IPS-20b (cell line): ENCODE results near the gene SP100.
"Not testable (repeated sequence)": the region's sequence is repeated elsewhere in the genome, so short reads cannot be mapped to it uniquely, and the experiment has no call there.

Experiments
- H3K27ac ChIP-seq: one replicate; pipeline ENCODE4 v1.5.1; 2013; ENCODE audit warnings: low read length
- H3K27me3 ChIP-seq: 2 replicates; pipeline ENCODE4 v1.6.1; 2013; ENCODE audit warnings: mild to moderate bottlenecking, low read length, inconsistent platforms; ENCODE audit not compliant: insufficient read depth
- H3K36me3 ChIP-seq: 2 replicates; pipeline ENCODE4 v1.6.1; 2013; ENCODE audit warnings: low read depth, mild to moderate bottlenecking, inconsistent platforms, low read length, moderate library complexity; ENCODE audit not compliant: insufficient read depth
- H3K4me1 ChIP-seq: 2 replicates; pipeline ENCODE4 v1.6.1; 2013; ENCODE audit warnings: mild to moderate bottlenecking, control low read depth, inconsistent platforms, low read length, moderate library complexity; ENCODE audit not compliant: insufficient read depth
- H3K4me3 ChIP-seq: 2 replicates; pipeline ENCODE4 v1.5.1; 2013; ENCODE audit warnings: mild to moderate bottlenecking, low read length, inconsistent platforms
- H3K9ac ChIP-seq: 2 replicates; pipeline ENCODE4 v1.6.1; 2013; ENCODE audit warnings: low read depth, mild to moderate bottlenecking, inconsistent platforms, low read length, moderate library complexity
- H3K9me3 ChIP-seq: 2 replicates; pipeline ENCODE4 v1.6.1; 2013; ENCODE audit warnings: mild to moderate bottlenecking, low read depth, low read length, inconsistent platforms; ENCODE audit not compliant: insufficient read depth

Gene SP100

DNA sequence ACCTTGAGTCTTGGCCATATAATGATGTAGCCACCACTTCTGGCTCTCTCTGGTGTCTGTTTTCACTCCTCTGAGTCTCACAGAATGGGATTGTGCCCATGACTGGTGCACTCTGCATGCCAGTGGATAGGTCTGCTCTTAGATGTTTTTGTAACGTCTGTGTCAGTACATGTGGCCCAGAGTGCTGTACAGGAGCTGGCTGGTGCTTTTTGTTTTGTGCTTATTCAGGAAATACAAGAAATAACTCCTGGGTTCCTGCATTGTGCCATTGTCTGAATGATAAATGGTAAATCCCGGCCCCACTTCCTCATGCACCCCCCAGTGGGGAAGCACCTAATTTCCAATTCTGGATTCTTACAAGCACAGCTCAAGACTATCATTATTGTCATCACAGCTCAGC is 6.7 kb upstream of the SP100 start:
- not testable (repeated sequence) for H3K9me3 ChIP-seq, H3K4me3 ChIP-seq, H3K36me3 ChIP-seq, H3K9ac ChIP-seq, H3K27ac ChIP-seq, H3K4me1 ChIP-seq
- H3K27me3 ChIP-seq: peaks cover 36% of the 10 kb centered on the region

DNA sequence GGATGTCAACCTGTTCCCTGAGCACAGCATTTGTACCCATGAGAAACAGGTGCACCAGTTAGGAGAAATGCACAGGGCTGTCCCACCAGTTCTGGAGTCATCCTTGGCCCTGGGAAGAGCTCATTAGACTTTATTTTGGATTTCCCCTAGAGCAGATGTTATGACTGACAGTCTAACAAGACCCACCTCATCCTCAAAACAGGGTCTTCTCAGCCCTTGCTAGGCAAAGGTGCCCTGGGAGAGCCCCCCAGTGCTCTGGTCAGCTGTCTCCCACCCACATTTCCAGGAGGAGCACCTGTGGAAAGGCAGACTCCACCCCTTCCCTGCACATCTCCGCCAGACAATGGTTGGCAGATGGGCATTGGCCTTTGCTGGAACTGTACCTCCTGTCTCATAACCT is 5.7 kb upstream of the SP100 start:
- Histone ChIP-seq H3K9ac (no peak overlapping the region), H3K27ac (no peak overlapping the region), H3K27me3 (peaks cover 36% of the 10 kb centered on the region), H3K9me3 (no peaks in the 10 kb centered on the region), H3K36me3 (no peaks in the 10 kb centered on the region), H3K4me1 (no peaks in the 10 kb centered on the region; the same call in 1 of the 2 replicates), H3K4me3 (no peak overlapping the region)

DNA sequence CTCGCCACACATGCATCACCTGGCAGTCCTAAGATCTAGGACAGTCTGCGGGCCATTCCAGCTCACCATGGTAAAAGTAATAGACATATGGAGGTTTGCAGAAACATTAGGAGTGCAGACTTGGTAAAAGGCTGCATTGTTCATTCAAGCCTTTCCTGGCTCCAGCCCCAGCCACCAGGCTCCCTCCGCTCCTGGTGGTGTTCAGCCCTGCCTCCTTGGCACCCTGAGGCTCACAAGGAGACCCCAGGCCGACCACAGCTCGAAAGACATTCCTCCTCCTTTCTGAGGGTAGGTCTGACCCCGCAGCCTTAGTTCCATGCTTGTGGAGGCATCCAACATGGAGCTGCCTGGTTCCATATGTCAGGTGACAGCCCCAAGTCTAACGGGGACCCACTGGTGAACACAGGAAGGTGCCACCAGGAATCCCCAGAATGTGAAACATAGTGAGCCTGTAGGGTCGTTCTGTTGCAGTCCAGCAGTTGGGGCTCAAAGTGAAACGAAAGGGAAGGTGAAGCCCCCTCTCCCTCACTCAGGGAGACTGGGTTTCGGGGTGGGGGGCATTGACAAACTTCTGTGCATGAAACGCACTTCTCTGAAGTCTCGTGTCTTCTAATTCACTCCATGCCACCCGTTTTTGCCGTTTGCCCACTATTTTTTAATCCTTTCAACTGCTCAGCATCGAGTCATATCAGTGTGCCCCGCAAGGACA is 5.0 kb upstream of the SP100 start:
- Histone ChIP-seq H3K4me3 (peak overlapping the region; percentile 77; the same call in 1 of the 2 replicates), H3K9me3 (no peaks in the 10 kb centered on the region), H3K4me1 (no peaks in the 10 kb centered on the region; the same call in 1 of the 2 replicates), H3K36me3 (no peaks in the 10 kb centered on the region), H3K27me3 (peaks cover 36% of the 10 kb centered on the region), H3K9ac (no peak overlapping the region), H3K27ac (no peak overlapping the region)

DNA sequence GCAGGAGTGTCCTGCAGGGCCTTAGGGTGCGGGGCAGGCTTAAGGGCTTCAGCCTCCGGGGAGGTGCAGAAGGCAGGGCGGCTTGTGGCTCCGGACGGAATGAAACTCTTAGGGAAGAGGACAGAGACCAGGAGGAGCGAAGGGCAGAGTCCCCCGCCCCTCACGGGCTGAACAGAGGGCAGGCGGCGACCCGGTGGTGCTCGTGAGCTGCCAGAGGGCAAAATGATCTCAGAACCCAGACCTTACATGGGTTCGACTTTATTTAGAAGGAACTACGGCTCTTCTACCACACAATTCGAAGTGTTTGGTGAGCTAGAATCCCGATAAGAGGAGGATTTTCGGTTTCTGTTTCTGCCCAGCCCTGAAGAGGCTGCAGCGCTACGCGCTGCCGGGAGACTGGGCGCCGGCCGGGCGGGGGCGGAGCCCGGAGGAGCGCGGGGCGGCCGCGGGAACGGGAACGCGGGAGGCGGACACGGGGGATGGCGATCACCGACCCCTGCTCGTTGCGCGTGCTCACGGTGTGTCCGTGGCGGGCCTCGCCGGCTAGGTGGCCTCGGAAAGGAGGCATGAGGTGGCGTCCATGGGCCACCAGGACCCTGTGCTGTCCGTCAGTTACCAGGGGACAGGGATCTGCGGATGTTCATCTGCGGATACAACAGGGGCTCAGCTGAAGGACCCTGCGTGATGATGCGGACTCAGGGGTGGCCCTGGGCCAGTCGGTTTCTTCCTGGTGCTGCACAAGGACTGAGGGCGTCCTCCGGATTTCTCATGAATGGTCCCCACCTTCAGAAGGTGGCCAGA is 4.2 kb upstream of the SP100 start:
- H3K9me3 ChIP-seq: no peaks in the 10 kb centered on the region
- H3K4me3 ChIP-seq: peak overlapping the region; percentile 77
- H3K27ac ChIP-seq: no peak overlapping the region
- no peaks in the 10 kb centered on the region; the same call in 1 of the 2 replicates for H3K4me1 ChIP-seq
- H3K9ac ChIP-seq: peak overlapping the region; percentile 59
- no peaks in the 10 kb centered on the region for H3K36me3 ChIP-seq
- peaks cover 36% of the 10 kb centered on the region for H3K27me3 ChIP-seq

- H3K4me1 ChIP-seq: no peaks in the 10 kb centered on the region; the same call in 1 of the 2 replicates
- peak overlapping the region; percentile 59; the same call in 1 of the 2 replicates for H3K9ac ChIP-seq
- no peaks in the 10 kb centered on the region for H3K36me3 ChIP-seq
- H3K27ac ChIP-seq: no peak overlapping the region
- H3K4me3 ChIP-seq: peak overlapping the region; percentile 77; the same call in 1 of the 2 replicates
- no peaks in the 10 kb centered on the region for H3K9me3 ChIP-seq
- peaks cover 36% of the 10 kb centered on the region for H3K27me3 ChIP-seq
Observed at GRCh38 chr2:230412371-230412711, 3.7 kb upstream of the SP100 start.

DNA sequence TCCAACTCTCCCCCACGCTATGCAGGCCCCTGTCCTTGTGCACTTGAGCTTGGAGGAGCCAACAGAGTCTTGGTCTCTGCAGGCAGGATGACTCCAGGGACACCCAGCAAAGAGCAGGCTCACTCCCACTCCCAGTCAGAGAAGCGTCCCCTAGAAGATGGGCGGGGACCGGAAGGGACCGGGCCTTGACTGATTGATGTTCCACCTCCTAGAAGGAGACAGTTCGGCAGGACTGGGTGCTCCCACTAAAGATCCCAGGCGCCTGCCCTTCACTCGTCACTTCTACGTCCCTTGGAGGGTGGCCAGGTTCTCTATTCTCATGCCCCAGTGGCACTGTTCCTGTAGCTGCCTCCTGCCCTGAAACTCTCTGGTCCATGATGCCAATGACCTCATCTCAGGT is 3.2 kb upstream of the SP100 start:
- Histone ChIP-seq H3K36me3 (no peaks in the 10 kb centered on the region), H3K4me3 (no peak overlapping the region), H3K27ac (no peak overlapping the region), H3K9ac (no peak overlapping the region), H3K27me3 (peaks cover 36% of the 10 kb centered on the region), H3K4me1 (no peaks in the 10 kb centered on the region; the same call in 1 of the 2 replicates), H3K9me3 (no peaks in the 10 kb centered on the region)

DNA sequence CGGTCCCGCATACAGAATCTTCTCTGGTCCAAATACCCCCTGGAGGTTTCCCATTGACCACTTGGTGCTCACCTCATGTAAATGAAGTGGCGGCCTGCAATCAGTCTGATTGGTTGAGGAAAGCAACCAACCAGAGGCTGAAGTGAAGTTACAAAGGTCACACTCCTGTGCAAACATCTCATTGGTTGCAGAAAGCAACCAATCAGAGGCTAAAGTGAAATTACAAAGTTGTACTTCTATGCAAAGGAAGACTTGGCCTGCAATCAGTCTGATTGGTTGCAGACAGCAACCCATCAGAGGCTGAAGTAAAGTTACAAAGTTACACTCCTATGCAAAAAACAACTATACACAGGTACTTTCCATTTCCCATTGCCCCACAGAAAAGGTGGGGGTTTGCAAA is 2.5 kb upstream of the SP100 start:
- H3K27ac ChIP-seq: no peak overlapping the region
- no peaks in the 10 kb centered on the region; the same call in 1 of the 2 replicates for H3K4me1 ChIP-seq
- no peak overlapping the region for H3K4me3 ChIP-seq
- no peaks in the 10 kb centered on the region for H3K36me3 ChIP-seq
- no peaks in the 10 kb centered on the region for H3K9me3 ChIP-seq
- H3K27me3 ChIP-seq: peaks cover 36% of the 10 kb centered on the region
- no peak overlapping the region for H3K9ac ChIP-seq

DNA sequence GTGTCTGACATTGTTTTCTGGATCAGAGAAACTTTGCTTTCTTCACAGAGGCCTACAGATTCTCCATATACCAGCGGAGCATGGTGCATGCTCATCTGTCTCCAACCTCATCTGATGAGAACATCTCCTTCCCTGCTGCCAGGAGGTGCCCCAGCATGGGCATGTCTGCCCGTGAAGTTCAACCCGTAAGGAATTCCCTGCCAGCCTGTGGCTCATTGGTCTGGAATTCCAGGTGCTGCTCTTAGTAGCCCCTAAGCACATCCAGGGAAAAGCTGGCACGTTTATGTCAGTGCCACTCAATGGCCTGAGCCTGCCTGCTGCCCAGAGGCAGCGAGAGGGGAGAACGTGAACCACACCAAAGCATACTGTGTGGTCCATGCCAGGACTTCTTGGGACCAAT is 1.7 kb upstream of the SP100 start:
- Histone ChIP-seq H3K9me3 (no peaks in the 10 kb centered on the region), H3K4me1 (no peaks in the 10 kb centered on the region; the same call in 1 of the 2 replicates), H3K4me3 (no peak overlapping the region), H3K27me3 (peaks cover 36% of the 10 kb centered on the region), H3K27ac (no peak overlapping the region), H3K36me3 (no peaks in the 10 kb centered on the region), H3K9ac (no peak overlapping the region)

DNA sequence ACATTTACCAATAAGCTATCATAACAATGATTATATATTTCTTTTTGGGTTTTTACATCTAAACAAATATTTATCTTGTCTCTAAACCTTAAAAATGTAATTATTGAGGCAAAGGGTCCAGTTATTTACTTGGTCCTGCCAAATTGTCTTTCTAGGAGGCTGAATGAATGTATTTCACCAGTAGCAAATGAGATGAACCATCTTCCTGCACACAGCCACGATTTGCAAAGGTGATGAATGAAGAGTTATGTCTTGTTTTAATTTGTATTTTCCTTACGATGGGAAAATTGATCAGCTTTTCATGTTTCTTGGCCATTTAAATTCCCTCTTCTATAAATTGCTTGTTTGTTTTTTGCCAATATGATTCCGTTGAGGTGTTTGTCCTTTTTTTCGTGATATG is 1.4 kb downstream of the SP100 start:
- Histone ChIP-seq H3K27me3 (peaks cover 8% of the 10 kb centered on the region), H3K27ac (no peak overlapping the region), H3K9ac (no peak overlapping the region), H3K4me3 (no peak overlapping the region), H3K36me3 (no peaks in the 10 kb centered on the region), H3K4me1 (no peaks in the 10 kb centered on the region), H3K9me3 (no peaks in the 10 kb centered on the region)

DNA sequence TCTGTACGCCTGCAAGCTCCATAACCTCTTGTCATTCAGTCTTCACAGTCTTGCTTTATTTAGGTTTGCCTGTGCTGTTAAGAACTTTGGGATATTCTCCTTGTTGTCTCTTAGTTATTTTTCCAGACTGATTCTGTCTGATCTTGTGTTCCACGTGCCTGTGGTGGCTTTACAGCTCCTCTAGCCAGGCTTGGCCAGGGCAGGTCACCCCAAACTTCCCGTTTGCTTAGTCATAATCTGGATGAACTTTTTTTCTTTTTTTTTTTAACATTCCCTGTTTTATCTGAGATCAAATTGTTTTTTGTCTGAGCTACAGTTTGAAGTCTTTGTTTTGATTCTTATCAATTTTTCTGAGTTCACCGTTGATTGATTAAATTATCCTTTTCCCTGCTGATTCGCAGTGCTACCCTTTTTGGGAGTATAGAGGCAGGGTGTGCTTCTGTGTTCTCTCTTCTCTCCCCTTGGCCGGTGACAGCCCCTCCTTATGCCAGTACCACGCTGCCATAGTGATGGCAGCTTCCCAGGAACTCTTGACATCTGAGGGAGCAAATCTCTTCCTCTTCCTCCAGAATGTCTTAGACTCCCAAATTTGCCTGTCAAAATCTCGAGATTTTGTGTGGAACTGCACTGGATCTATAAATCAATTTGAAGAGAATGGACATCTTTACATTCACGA is 2.5 kb downstream of the SP100 start:
- Histone ChIP-seq H3K9me3 (no peaks in the 10 kb centered on the region), H3K36me3 (no peaks in the 10 kb centered on the region), H3K27me3 (no peaks in the 10 kb centered on the region), H3K9ac (no peak overlapping the region), H3K4me3 (no peak overlapping the region), H3K4me1 (no peaks in the 10 kb centered on the region), H3K27ac (no peak overlapping the region)

DNA sequence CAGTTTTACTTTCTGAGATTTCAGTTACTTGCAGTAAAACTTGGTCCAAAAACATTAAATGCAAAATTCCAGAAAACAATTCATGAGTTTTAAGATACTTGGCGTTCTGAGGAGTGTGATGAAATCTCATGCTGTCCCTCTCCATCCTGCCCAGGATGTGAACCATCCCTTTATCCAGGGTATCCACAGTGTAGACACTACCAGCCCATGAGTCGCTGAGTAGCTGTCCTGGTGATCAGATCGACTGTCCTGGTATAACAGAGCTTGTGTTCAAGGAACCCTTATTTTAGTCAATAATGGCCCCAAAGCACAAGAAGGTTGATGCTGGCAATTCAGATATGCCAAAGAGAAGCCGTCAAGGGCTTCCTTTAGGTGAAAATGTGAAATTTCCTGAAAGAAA is 3.2 kb downstream of the SP100 start:
- no peak overlapping the region for H3K27ac ChIP-seq
- H3K4me1 ChIP-seq: no peaks in the 10 kb centered on the region
- H3K9me3 ChIP-seq: no peaks in the 10 kb centered on the region
- no peaks in the 10 kb centered on the region for H3K27me3 ChIP-seq
- H3K36me3 ChIP-seq: no peaks in the 10 kb centered on the region
- no peak overlapping the region for H3K4me3 ChIP-seq
- H3K9ac ChIP-seq: no peak overlapping the region
